NCI-H1105 treated with DMSO at 0.1 percent for 48 hours (cell line): ENCODE results near the gene CDH7.

ENCODE experiments used
- DNase-seq: peaks from one replicate; lab custom pipeline; 2025; lab: John Stamatoyannopoulos, UW

CDH7 gene

GRCh38 chr18:65767406-65767805, 16.6 kb downstream of the CDH7 start:
- DNase-seq, result no peak

- no peak for DNase-seq
Measured at GRCh38 chr18:65768120-65768778, 17.4 kb downstream of the CDH7 start.

DNA sequence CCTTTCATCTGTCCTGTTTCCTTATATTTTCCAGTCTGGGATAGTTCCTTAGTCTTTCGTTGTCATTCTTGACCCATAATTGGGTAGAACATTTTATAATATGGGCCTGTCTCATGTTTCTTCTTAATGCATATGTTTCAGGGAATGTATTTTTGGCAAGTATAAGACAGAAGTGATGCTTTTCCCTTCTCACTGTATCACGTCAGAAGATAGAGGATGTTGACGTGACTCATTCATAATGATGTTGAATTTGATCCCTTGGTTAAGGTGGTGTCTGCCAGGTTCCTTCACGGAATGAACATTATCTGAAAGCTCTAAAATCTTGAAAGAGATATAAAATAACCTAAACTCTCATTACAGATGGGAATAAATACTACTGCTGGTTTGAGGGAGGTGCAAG, 18.8 kb downstream of the CDH7 start:
- DNase-seq, result no peak

DNA sequence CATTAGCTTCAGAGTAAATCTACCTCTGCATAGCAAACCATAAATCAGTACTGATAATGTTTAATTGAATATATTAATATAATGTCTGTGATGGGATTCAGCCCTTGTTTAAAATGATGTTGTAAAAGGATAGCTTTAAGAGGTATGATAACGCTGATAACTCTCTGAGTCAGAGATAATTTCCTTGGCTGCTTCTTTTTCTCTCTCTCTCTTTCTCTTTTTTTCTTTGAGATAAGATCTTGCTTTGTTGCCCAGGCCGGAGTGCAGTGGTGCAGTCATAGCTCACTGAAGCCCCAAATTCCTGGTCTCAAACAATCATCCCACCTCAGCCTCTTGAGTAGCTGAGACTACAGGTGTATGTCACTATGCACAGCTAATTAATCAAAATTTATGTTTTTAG, 35.7 kb downstream of the CDH7 start:
- DNase-seq, result no peak

DNA sequence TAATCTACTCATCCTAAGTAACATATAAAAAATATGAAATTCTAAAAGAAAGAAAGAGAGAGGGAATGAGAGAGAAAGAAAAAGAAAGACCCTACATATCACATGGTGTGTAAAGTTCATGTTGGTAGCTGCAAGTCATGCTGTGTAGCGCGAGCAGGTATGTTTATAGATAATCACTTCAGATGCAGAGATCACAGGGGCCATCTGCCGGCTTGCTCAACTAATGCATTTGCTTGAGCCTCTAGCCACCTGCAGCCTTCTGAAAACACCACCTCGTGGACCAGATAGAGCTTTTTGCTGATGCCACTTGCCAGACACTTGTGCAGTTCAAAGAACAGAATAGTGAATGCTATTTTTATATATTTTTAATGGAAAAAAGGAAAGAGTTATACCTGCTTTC, 37.6 kb downstream of the CDH7 start:
- no peak for DNase-seq

- DNase-seq, result no peak
Measured at GRCh38 chr18:65790604-65791003, 39.8 kb downstream of the CDH7 start.

DNA sequence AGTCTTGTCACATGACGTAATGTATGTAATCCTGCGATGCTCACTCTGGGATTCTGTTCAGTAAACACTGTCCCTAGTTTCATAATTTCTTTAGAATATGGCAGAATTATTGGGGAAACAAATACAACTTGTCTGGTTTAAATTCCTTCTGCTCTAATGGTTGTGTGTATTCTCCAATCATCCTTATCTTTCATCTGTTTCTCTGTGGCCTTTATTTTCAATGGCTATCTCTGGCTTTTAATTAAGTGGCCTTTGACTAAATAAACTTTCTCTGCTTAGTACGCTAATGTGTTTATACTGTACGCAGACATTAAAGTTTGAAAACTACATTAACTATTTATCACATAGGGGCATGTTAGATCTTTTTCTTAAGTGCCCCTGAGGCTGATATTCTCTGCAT, 40.9 kb downstream of the CDH7 start:
- no peak for DNase-seq

DNA sequence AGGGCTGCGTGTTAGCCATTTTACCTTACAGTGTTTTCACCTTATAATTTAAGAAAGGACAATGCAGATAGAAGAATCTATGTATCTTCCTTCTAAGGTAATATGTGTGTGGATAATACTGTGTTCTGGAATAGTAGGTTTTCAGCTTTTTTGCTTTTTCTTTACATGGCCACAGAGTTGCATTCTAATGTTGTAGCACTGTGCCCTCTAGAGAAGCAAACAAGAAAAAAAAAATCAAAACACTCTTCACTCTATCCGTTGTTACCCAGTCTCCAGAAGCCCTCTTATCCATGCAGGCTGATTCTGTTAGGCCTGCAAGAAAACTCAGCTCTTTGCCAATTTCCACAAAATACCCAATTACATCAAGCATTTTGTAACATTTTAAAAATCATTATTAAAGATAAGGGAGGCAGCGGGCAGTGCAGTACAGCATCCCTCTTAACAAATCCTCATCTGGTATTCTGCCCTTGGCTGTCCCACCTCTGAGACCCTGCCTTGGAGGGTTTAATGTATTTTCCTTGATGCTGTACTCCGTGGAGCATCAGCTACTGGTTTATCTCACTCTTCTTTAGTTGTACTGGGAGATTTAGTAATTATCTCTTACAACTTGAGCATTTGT, 41.8 kb downstream of the CDH7 start:
- DNase-seq, result no peak

DNA sequence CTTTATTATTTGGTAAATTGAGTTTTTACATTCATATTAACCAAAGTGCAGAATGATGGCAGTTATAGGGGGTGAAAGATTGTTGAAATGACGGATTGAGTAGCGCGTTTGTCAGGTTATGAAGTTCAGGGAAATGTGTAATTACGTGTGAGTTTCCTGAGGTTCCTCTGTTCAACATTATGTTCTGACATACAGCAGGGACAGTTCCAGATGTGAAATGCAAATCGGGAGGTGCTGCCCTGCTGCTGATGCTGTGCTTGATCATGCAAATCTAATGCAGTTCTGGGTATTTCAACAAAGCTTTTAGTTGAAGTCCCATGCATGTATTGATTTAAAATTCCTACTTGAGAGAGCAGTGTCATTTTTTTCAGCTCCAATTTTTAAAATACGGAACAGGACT, 57.9 kb downstream of the CDH7 start:
- DNase-seq, result no peak

DNA sequence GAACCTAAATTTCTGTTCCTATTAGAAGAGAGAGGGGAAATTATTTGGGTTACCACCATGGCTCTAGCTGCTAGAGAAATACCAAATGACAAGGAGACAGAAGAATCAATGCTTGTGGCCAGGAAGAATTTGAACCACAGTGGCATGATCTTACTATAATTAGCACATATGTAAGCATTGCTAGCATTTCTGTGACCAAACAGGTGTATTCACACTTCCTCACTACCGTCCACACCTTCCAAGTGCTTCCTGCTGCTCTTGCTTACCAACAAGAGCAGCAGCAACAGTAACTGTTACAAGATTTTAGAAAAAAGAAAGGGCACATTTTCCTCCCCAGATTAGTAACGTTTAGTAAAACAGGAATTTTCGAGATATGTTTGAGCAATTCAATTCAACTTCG, 60.5 kb downstream of the CDH7 start:
- no peak for DNase-seq

DNA sequence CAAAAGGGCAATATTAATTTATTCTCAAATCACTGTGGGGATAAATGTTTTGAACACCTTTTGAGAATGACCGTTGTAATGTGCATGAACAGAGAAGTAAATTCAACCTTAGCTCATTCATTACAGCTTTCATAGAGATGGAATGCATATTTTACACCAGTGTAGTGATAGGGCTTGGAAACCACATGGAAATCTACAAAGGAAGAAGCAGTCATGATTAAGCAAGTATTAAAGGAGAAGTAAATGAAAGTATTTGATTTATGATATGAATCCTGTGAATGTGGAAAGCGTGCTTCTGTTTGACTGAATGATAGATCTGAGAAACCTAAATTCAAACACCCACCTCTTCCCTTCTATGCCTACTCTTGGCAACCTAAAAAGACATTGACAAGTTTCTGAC, 64.7 kb downstream of the CDH7 start:
- no peak for DNase-seq

- no peak for DNase-seq
Measured at GRCh38 chr18:65817178-65817577, 66.4 kb downstream of the CDH7 start.

- DNase-seq, result no peak
Measured at GRCh38 chr18:65821911-65822310, 71.1 kb downstream of the CDH7 start.

- DNase-seq, result no peak
Measured at GRCh38 chr18:65822826-65823225, 72.0 kb downstream of the CDH7 start.

DNA sequence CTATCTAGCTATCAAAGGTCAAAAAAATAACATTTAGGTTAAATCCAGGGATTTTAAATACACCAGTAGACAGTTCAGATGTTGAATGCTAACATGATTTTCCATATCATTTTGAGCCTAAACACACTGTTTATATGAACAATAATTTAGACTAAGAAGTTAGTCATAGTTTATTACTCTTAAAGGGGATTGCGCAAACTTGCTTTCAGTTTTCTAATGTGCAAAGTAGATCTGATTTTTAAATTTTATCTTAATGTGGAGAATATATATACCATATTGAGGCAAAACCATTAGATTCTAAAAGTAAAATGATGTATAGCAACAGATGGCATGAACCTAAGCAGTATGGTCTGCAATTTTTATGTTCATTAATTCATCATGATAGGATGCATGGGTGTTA, 76.6 kb downstream of the CDH7 start:
- DNase-seq, result no peak

DNA sequence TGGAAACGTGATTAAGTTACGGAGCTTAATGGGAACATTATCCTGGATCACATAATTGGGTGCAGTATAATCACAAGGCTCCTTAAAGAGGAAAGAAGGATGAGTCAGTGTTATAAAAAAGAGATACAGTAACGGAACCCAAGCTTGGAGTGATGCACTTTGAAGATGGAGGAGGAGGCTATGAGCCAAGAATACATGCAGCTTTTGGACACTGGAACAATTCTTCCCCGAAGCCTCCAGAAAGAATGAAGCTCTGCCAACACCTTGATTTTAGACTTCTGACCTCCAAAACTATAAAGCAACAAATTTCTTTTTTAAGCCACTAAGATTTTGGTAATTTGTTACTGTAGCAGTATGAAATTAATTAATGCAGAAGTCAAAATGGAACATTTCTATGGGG, 85.1 kb downstream of the CDH7 start:
- no peak for DNase-seq

- no peak for DNase-seq
Measured at GRCh38 chr18:65846107-65846506, 95.3 kb downstream of the CDH7 start.

- DNase-seq, result peak; percentile 33
Measured at GRCh38 chr18:65852273-65852672, 101.5 kb downstream of the CDH7 start.

DNA sequence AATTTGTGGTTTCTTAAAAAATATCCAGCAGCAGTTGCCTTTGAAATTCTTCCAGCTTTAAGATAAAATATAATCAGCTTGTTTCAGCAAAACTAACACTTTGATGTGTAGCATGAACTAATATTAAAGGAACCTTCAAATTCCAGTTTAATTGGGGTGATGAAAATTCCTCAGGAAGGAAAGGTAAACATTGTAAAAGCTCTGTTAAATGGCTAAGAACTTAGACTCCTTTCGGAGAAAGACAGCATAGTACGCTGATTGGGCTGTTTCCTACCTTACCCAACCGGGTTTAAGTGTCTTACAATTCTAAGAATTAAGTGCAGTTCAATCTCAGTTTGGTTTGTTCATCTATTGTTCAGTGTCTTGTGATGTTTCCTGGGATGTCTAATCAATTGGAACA, 108.3 kb downstream of the CDH7 start:
- no peak for DNase-seq

DNA sequence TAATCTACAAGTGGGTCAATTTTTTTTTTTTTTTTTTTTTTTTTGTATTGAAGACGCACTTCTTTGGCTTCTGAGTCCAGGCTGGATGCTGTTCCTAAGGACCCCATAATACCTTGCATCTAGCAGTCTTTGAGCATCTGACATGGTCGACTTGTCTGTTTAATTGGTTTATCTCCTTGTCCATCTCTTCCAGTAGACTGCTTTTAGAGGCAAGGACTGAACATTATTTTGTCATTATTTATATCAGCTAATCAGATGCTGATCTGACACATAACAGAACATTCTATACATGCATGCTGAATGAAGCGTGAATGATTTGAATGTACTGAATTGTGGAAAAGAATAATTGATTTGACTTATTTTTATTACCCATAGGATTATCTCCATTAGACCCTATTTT, 118.7 kb downstream of the CDH7 start:
- no peak for DNase-seq

DNA sequence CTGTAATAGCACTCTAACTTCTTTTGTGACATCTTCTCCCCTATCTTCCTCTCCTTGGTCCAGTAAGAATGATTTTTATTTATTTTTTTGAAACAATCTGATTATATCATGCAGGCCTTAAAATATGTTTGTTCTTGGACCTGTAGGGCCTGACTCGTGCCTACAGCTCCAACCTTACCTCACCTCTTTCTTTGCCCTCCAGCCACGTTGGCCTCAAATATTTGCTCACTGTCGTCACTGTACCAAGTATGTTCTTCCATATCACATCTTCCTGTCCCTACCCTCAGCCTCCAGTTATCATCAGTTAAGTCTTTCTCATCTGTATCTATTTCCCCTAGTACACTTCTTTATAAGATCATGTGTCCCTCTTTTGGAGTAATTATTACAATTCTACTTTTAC, 125.5 kb downstream of the CDH7 start:
- DNase-seq, result no peak

- no peak for DNase-seq
Measured at GRCh38 chr18:65897292-65897691, 146.5 kb downstream of the CDH7 start.

GRCh38 chr18:65901522-65901921, 150.7 kb downstream of the CDH7 start:
- no peak for DNase-seq

- peak; percentile 15 for DNase-seq
Measured at GRCh38 chr18:65906621-65907034, 155.8 kb downstream of the CDH7 start.
